Stimulated activated naive CD8-positive, alpha-beta T cell treated with anti-CD3 and anti-CD28 coated beads, Interleukin-15, Interleukin-2, amounts not matched to agents 100 ng/mL and 50 ng/mL, for 24 hours (primary cell): ENCODE data around the gene DEPDC1B.
"Not testable (repeated sequence)": the region's sequence is repeated elsewhere in the genome, so short reads cannot be mapped to it uniquely, and the experiment has no call there.

Experiments used
- H3K27ac Mint-ChIP-seq: one replicate; pipeline ENCODE4 v1.8.0; 2021; ENCODE audit warnings: mild to moderate bottlenecking, mixed read lengths
- H3K27me3 Mint-ChIP-seq: one replicate; pipeline ENCODE4 v1.8.0; 2021; ENCODE audit warnings: mixed read lengths
- H3K36me3 Mint-ChIP-seq: one replicate; pipeline ENCODE4 v1.8.0; 2021; ENCODE audit warnings: low read depth, mixed read lengths
- H3K4me1 Mint-ChIP-seq: one replicate; pipeline ENCODE4 v1.8.0; 2021; ENCODE audit warnings: low read depth, mixed read lengths
- H3K4me3 Mint-ChIP-seq: one replicate; pipeline ENCODE4 v1.8.0; 2021; ENCODE audit warnings: mild to moderate bottlenecking, mixed read lengths
- H3K9me3 Mint-ChIP-seq: one replicate; pipeline ENCODE4 v1.8.0; 2021; ENCODE audit warnings: mixed read lengths

The DEPDC1B gene

GRCh38 chr5:60594715-60595477, 105.1 kb downstream of the DEPDC1B start:
- Mint-ChIP-seq H3K9me3 (no peaks in the 10 kb centered on the region), H3K36me3 (no peaks in the 10 kb centered on the region), H3K4me1 (peaks cover 18% of the 10 kb centered on the region), H3K27me3 (no peaks in the 10 kb centered on the region), H3K27ac (no peak overlapping the region), H3K4me3 (no peak overlapping the region)

DNA sequence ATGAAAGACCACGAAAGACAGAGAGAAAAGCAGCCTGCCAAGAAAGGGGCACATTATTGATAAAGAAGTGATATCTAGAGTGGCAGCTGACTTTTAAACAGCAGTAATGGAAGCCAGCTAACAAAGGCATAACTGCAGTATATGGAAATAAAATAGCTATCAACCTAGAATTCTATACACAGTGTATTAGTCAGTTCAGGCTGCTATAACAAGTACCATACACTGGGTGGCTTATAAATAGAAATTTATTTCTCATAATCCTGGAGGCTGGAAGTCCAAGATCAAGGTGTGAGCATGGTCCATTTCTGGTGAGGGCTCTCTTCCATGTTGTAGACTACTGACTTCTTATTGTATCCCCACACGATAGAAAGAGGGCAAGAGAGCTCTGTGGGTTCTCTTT, 109.8 kb downstream of the DEPDC1B start:
- no peaks in the 10 kb centered on the region for H3K9me3 Mint-ChIP-seq
- no peak overlapping the region for H3K4me3 Mint-ChIP-seq
- no peaks in the 10 kb centered on the region for H3K36me3 Mint-ChIP-seq
- no peaks in the 10 kb centered on the region for H3K4me1 Mint-ChIP-seq
- no peak overlapping the region for H3K27ac Mint-ChIP-seq
- no peaks in the 10 kb centered on the region for H3K27me3 Mint-ChIP-seq

- H3K4me1 Mint-ChIP-seq, H3K27me3 Mint-ChIP-seq, H3K36me3 Mint-ChIP-seq: not testable (repeated sequence)
These were observed 112.7 kb downstream of the DEPDC1B start for GRCh38 chr5:60587312-60587711.

GRCh38 chr5:60586307-60586901, 113.6 kb downstream of the DEPDC1B start:
- Mint-ChIP-seq H3K36me3 (no peaks in the 10 kb centered on the region), H3K27me3 (peaks cover 3% of the 10 kb centered on the region), H3K4me3 (no peak overlapping the region), H3K27ac (no peak overlapping the region), H3K4me1 (no peaks in the 10 kb centered on the region), H3K9me3 (peaks cover 3% of the 10 kb centered on the region)

More at GRCh38 chr5:60587312-60587711, 112.7 kb downstream of the DEPDC1B start:
- H3K9me3 Mint-ChIP-seq, H3K27ac Mint-ChIP-seq, H3K4me3 Mint-ChIP-seq: not testable (repeated sequence)

DNA sequence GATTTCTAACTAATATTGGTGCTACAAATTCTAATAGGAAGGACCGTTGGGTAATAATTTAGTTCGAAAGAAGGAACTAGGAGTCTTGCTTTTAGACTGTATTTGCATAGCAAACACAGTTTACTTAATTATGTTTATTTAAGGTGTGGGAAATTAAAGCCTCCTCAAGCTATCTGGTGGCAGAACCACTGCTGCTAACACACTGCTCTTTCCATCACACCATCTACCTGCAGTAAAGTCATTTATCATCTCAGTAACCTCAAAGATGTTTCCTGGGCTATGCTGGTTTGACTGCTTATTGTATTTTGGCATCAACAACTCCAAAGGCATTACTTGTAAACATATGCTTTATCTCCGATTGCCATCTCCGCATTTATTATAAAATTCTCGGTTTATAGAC, 114.3 kb downstream of the DEPDC1B start:
- Mint-ChIP-seq H3K27ac (no peak overlapping the region), H3K27me3 (peaks cover 3% of the 10 kb centered on the region), H3K9me3 (peaks cover 3% of the 10 kb centered on the region), H3K4me3 (no peak overlapping the region), H3K36me3 (no peaks in the 10 kb centered on the region), H3K4me1 (no peaks in the 10 kb centered on the region)

DNA sequence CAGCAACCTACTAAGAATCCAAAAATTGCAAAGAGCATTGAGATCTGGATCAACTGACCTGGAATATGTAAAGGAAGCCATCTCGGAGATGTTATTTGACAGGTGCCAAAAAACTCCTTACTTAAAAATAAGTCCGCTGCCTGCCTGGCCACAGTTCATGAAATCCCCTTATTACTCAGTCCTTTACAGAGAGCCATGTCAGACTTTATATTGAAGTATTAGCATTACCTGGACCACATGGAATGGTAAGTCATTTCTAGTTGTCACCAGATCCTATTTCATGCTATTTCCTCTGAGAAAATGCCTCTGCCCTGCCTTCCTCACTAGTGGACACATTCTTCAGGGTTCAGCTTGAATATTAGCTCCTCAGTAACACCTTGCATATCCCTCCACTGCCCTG, 115.7 kb downstream of the DEPDC1B start:
- peaks cover 3% of the 10 kb centered on the region for H3K9me3 Mint-ChIP-seq
- H3K27ac Mint-ChIP-seq = no peak overlapping the region
- H3K27me3 Mint-ChIP-seq = peaks cover 3% of the 10 kb centered on the region
- no peaks in the 10 kb centered on the region for H3K4me1 Mint-ChIP-seq
- H3K36me3 Mint-ChIP-seq = no peaks in the 10 kb centered on the region
- no peak overlapping the region for H3K4me3 Mint-ChIP-seq

- no peak overlapping the region for H3K4me3 Mint-ChIP-seq
- no peak overlapping the region for H3K27ac Mint-ChIP-seq
- H3K36me3 Mint-ChIP-seq = no peaks in the 10 kb centered on the region
These were observed 116.3 kb downstream of the DEPDC1B start for GRCh38 chr5:60583616-60584015.

GRCh38 chr5:60578315-60578714, 121.7 kb downstream of the DEPDC1B start:
- Mint-ChIP-seq H3K4me3 (no peak overlapping the region), H3K27me3 (no peaks in the 10 kb centered on the region), H3K36me3 (no peaks in the 10 kb centered on the region), H3K27ac (no peak overlapping the region), H3K9me3 (peaks cover 17% of the 10 kb centered on the region), H3K4me1 (no peaks in the 10 kb centered on the region)

More at GRCh38 chr5:60583616-60584015, 116.3 kb downstream of the DEPDC1B start:
- no peaks in the 10 kb centered on the region for H3K4me1 Mint-ChIP-seq
- H3K9me3 Mint-ChIP-seq = peaks cover 3% of the 10 kb centered on the region
- peaks cover 3% of the 10 kb centered on the region for H3K27me3 Mint-ChIP-seq

DNA sequence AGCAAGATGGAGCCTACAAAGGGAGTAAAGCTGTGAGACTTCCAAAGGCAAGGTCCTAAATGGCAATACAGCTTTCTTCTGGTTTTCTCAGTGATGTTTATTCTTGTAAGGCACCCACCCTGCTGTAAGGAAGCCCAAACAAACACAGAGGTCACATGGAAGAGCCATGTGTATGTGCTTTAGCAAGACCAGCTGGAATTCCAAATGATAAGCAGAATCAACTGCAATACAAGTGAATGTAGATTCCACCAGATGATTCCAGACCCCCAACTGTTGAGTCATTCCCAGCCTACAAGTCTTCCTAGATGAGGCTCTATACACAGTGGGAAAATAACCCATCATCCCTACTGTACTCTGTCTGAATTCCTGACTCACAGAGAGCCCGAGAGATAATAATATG, 122.8 kb downstream of the DEPDC1B start:
- Mint-ChIP-seq H3K27ac (no peak overlapping the region), H3K4me3 (no peak overlapping the region), H3K27me3 (no peaks in the 10 kb centered on the region), H3K36me3 (no peaks in the 10 kb centered on the region), H3K9me3 (peaks cover 21% of the 10 kb centered on the region), H3K4me1 (no peaks in the 10 kb centered on the region)

GRCh38 chr5:60576425-60576824, 123.5 kb downstream of the DEPDC1B start:
- H3K27me3 Mint-ChIP-seq = no peaks in the 10 kb centered on the region
- H3K9me3 Mint-ChIP-seq = peaks cover 18% of the 10 kb centered on the region
- H3K36me3 Mint-ChIP-seq = no peaks in the 10 kb centered on the region
- no peak overlapping the region for H3K27ac Mint-ChIP-seq
- no peak overlapping the region for H3K4me3 Mint-ChIP-seq
- no peaks in the 10 kb centered on the region for H3K4me1 Mint-ChIP-seq

GRCh38 chr5:60568646-60569045, 131.3 kb downstream of the DEPDC1B start:
- no peaks in the 10 kb centered on the region for H3K36me3 Mint-ChIP-seq
- H3K4me3 Mint-ChIP-seq = no peak overlapping the region
- no peaks in the 10 kb centered on the region for H3K4me1 Mint-ChIP-seq
- no peak overlapping the region for H3K27ac Mint-ChIP-seq
- H3K9me3 Mint-ChIP-seq = peaks cover 14% of the 10 kb centered on the region
- H3K27me3 Mint-ChIP-seq = no peaks in the 10 kb centered on the region

DNA sequence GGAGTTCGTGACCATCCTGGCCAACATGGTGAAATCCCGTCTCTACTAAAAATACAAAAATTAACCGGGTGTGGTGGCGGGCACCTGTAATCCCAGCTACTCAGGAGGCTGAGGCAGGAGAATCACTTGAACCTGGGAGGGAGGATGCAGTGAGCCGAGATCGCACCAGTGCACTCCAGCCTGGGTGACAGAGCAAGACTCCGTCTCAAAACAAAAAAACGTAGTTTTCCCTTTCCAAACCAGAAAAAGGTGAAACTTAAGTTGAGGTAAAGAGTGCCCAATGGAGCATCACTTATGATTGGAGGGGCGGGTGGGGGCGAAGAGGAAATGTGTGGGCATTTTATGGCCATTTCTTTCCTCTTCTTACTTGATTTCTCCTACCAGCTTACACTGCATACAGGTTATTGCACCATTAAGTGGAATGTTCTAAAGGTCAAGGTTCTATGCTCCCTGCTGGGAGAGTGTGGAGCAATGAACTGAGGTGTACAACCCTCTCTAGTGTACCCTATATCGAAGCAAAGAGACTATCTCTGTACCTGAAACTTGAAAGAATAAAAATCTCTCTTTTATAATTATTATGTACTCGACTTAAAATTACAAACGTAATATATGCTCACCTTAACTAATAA, 136.2 kb downstream of the DEPDC1B start:
- no peak overlapping the region for H3K27ac Mint-ChIP-seq
- H3K27me3 Mint-ChIP-seq = no peaks in the 10 kb centered on the region
- peaks cover 6% of the 10 kb centered on the region for H3K9me3 Mint-ChIP-seq
- H3K4me1 Mint-ChIP-seq = no peaks in the 10 kb centered on the region
- no peak overlapping the region for H3K4me3 Mint-ChIP-seq
- no peaks in the 10 kb centered on the region for H3K36me3 Mint-ChIP-seq

DNA sequence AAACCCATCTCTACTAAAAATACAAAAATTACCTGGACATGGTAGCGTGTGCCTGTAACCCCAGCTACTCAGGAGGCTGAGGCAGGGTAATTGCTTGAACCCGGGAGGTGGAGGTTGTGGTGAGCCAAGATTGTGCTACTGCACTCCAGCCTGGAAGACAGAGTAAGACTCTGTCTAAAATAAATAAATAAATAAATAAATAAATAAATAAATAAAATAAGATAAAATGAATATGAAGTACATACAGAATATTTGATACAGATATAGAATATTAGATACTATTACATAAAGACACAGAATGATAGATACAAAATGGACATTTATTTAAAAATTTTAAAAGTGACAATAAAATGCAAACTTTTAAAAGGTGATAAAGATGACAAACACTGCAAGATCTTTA, 146.7 kb downstream of the DEPDC1B start:
- not testable (repeated sequence) for H3K27ac Mint-ChIP-seq, H3K36me3 Mint-ChIP-seq, H3K4me3 Mint-ChIP-seq, H3K4me1 Mint-ChIP-seq, H3K9me3 Mint-ChIP-seq, H3K27me3 Mint-ChIP-seq

DNA sequence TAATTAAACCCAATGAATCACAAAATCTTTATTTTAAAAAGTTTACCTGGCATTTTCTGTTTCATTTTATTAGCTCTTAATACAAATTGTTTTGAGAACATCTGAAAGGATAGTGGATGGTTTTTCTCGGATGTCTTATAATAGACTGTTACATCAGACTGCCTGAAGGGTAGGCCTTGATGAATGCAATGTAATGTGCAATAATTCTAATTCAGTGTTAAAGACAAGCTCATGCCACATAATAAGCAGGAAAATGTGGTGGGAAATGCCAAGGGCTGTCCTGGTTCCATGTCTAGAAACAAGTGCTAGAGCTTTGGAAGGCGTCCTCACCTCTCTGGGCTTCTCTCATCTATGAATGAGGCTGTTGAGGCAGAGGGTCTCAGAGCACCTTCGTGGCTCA, 148.1 kb downstream of the DEPDC1B start:
- H3K9me3 Mint-ChIP-seq = no peaks in the 10 kb centered on the region
- H3K27me3 Mint-ChIP-seq = no peaks in the 10 kb centered on the region
- H3K27ac Mint-ChIP-seq = no peak overlapping the region
- H3K4me1 Mint-ChIP-seq = no peaks in the 10 kb centered on the region
- no peak overlapping the region for H3K4me3 Mint-ChIP-seq
- no peaks in the 10 kb centered on the region for H3K36me3 Mint-ChIP-seq

GRCh38 chr5:60551250-60551649, 148.7 kb downstream of the DEPDC1B start:
- Mint-ChIP-seq H3K4me3 (no peak overlapping the region), H3K27me3 (no peaks in the 10 kb centered on the region), H3K9me3 (no peaks in the 10 kb centered on the region), H3K27ac (no peak overlapping the region), H3K36me3 (no peaks in the 10 kb centered on the region), H3K4me1 (no peaks in the 10 kb centered on the region)
